ENCODE results near the gene ABCB6.

Gene ABCB6

DNA sequence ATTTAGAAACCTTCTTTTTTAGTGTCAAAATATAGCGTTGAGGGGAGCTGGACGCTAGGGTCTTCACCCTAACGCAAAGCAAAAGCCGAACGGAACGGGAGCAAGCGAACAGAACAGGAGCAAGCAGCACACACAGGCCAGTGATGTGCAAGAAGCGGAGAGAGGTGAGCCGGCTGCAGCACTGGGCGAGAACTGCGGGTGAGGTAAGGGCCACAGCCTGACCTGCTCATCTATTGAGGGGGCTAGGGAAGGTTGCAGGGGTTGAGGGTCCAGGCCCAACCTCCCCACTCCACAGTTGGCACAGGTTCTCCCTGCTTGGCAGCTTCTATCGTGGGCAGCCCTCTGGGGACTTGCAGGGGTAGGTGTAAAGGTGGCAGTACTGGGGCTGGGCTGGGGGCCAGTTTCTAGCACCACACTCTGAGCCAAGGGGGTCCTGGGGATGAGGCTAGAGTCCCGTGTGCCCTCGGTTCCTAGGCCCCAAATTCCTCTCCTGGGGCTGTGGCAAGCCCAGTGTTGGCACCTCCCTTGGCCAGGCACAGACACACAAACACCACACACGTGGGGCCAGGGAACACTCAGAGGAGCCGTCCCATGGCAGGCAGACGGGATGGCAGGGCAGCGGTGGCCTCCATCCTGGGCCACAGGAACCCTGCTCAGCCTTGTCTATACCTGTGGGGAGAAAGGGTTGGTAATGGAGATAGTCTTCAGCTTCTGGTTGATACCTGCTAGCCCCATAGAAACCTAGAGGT lies 1.2 kb upstream of the ABCB6 start:
- H3K4me3 ChIP-seq (ENCODE audit: low read depth, low read length) = no peak overlapping the region
- H3K9me3 ChIP-seq (ENCODE audit: control insufficient read depth, insufficient read depth, low read depth, low read length) = no peaks in the 10 kb centered on the region
- ChIA-PET POLR2A (interaction anchor here (1.2 to 6.2 kb wide), 5 partner anchors 7 to 59 kb away, joined by 3 to 42 read pairs (median 6); partner anchors contain the start of genes ANKZF1, ATG9A, DNAJB2 and ZFAND2B), CTCF (interaction anchor here (0.6 to 2.6 kb wide), 3 partner anchors 14 to 75 kb away, joined by 3 to 9 read pairs (median 5); no protein-coding TSS in a partner anchor)
- H3K27ac ChIP-seq (ENCODE audit: extremely low read depth, low read depth, low read length) = no peak overlapping the region
- TF ChIP-seq ZNF211 (tag by site-specific recombination; IDR thresholded peaks at IDR 0.05; ENCODE audit: low read depth) = no peak
- no peak for TF ChIP-seq ZNF624 (tag by site-specific recombination; IDR thresholded peaks at IDR 0.05)
- TF ChIP-seq ZNF529 (tag by site-specific recombination; IDR thresholded peaks at IDR 0.05; ENCODE audit: insufficient replicate concordance) = no peak
- TF ChIP-seq ZNF76 (tag by site-specific recombination; IDR thresholded peaks at IDR 0.05; ENCODE audit: borderline replicate concordance, low read depth) = no peak
- TF ChIP-seq SCRT1 (tag by site-specific recombination; IDR thresholded peaks at IDR 0.05; ENCODE audit: borderline replicate concordance) = no peak
- no peaks in the 10 kb centered on the region for H3K4me1 ChIP-seq (ENCODE audit: control insufficient read depth, insufficient read depth, low read length)
- H3K36me3 ChIP-seq (ENCODE audit: control insufficient read depth in 2 of 2, insufficient read depth in 1 of 2, low read length in 2 of 2) = peaks cover 3 to 76% of the 10 kb centered on the region in 2 experiments

DNA sequence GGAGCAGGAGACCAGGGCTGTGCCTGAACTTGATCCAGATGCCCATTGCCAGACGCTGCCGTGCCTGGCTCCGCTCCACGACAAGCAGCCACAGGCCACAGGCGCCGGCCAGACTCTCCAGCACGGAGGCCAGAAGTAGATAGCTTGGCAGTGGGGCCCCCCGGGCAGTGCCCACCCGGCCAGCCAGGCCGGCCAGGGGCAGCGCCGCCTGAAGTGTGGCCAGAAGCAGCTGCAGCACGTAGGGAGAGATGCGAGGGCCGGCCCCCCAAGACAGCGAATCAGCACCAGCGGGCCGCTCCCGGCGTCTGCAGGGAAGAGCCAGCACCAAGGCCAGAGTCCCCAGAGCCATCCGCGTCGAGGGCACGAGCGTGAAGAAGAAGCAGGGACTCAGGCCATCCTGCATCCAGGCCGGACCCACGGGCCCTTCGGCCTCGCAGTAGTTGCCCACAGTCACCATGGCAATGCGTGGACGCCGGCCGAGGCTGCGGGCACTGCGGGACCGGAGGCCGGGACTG lies 484 bp downstream of the ABCB6 start:
- ChIA-PET POLR2A (interaction anchor here (0.6 to 6.2 kb wide), 10 partner anchors 9 to 61 kb away, joined by 3 to 42 read pairs (median 6); partner anchors contain the start of genes ANKZF1, ATG9A, CNPPD1 and DNAJB2), CTCF (interaction anchor here (0.5 to 2.6 kb wide), 6 partner anchors 42 to 507 kb away, joined by 3 to 9 read pairs (median 4); partner anchors contain the start of gene TTLL4)
- H3K4me3 ChIP-seq (ENCODE audit: low read depth, low read length) = peak overlapping the region; percentile 27
- H3K9me3 ChIP-seq (ENCODE audit: control insufficient read depth, insufficient read depth, low read depth, low read length) = no peaks in the 10 kb centered on the region
- H3K4me1 ChIP-seq (ENCODE audit: control insufficient read depth, insufficient read depth, low read length) = no peaks in the 10 kb centered on the region
- H3K27ac ChIP-seq (ENCODE audit: extremely low read depth, low read depth, low read length) = peak overlapping the region; percentile 80
- H3K36me3 ChIP-seq (ENCODE audit: control insufficient read depth in 2 of 2, insufficient read depth in 1 of 2, low read length in 2 of 2) = peaks cover 3 to 76% of the 10 kb centered on the region in 2 experiments; a peak in 2 of 3 replicates
- no peak for TF ChIP-seq KLF9 (tag by site-specific recombination; IDR thresholded peaks at IDR 0.05; ENCODE audit: low read depth)
- no peak for TF ChIP-seq ZNF571 (tag by site-specific recombination; IDR thresholded peaks at IDR 0.05)
- TF ChIP-seq ZNF660 (tag by site-specific recombination; IDR thresholded peaks at IDR 0.05) = no peak
- no peak for TF ChIP-seq ZNF776 (tag by site-specific recombination; IDR thresholded peaks at IDR 0.05; ENCODE audit: borderline replicate concordance)
- no peak for TF ChIP-seq ZNF610 (tag by site-specific recombination; IDR thresholded peaks at IDR 0.05; ENCODE audit: borderline replicate concordance)
- TF ChIP-seq ZNF394 (tag by site-specific recombination; IDR thresholded peaks at IDR 0.05; ENCODE audit: borderline replicate concordance) = no peak
- no peak for TF ChIP-seq ZNF514 (tag by site-specific recombination; IDR thresholded peaks at IDR 0.05)
- no peak for TF ChIP-seq ZSCAN30 (tag by site-specific recombination; IDR thresholded peaks at IDR 0.05)
- TF ChIP-seq ZBTB48 (tag by site-specific recombination; IDR thresholded peaks at IDR 0.05) = 0 out of 2 replicates have a peak, but pooled peaks have one; percentile 68
- TF ChIP-seq ZNF292 (tag by site-specific recombination; IDR thresholded peaks at IDR 0.05; ENCODE audit: borderline replicate concordance, low read depth) = no peak
- no peak for TF ChIP-seq ZNF521 (tag by site-specific recombination; IDR thresholded peaks at IDR 0.05)
- no peak for TF ChIP-seq KLF7 (tag by site-specific recombination; IDR thresholded peaks at IDR 0.05; ENCODE audit: borderline replicate concordance)
- no peak for TF ChIP-seq ZNF311 (tag by site-specific recombination; IDR thresholded peaks at IDR 0.05; ENCODE audit: borderline replicate concordance)
- TF ChIP-seq, protein P1, sequence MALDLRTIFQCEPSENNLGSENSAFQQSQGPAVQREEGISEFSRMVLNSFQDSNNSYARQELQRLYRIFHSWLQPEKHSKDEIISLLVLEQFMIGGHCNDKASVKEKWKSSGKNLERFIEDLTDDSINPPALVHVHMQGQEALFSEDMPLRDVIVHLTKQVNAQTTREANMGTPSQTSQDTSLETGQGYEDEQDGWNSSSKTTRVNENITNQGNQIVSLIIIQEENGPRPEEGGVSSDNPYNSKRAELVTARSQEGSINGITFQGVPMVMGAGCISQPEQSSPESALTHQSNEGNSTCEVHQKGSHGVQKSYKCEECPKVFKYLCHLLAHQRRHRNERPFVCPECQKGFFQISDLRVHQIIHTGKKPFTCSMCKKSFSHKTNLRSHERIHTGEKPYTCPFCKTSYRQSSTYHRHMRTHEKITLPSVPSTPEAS (tag by site-specific recombination; IDR thresholded peaks at IDR 0.05) = no peak
- no peak for TF ChIP-seq ZNF530 (tag by site-specific recombination; IDR thresholded peaks at IDR 0.05; ENCODE audit: low read depth)
- TF ChIP-seq GLIS2 (tag by site-specific recombination; IDR thresholded peaks at IDR 0.05) = peak; percentile 37; the same call in 1 of the 2 replicates
- no peak for TF ChIP-seq ZNF423 (tag by site-specific recombination; IDR thresholded peaks at IDR 0.05)
- TF ChIP-seq ZNF830 (tag by site-specific recombination; IDR thresholded peaks at IDR 0.05; ENCODE audit: low read depth) = no peak
- no peak for TF ChIP-seq ZFHX2 (tag by site-specific recombination; conservative IDR thresholded peaks at IDR 0.05)
- no peak for TF ChIP-seq ZNF549 (tag by site-specific recombination; IDR thresholded peaks at IDR 0.05)
- no peak for TF ChIP-seq ZNF707 (tag by site-specific recombination; IDR thresholded peaks at IDR 0.05)
- no peak for TF ChIP-seq RBAK (tag by site-specific recombination; IDR thresholded peaks at IDR 0.05)
- no peak for TF ChIP-seq ZNF175 (tag by site-specific recombination; IDR thresholded peaks at IDR 0.05)
- TF ChIP-seq ZNF19 (tag by site-specific recombination; IDR thresholded peaks at IDR 0.05; ENCODE audit: low read depth) = no peak
- TF ChIP-seq GLIS1 (tag by site-specific recombination; IDR thresholded peaks at IDR 0.05) = peak; percentile 43
- TF ChIP-seq, protein P2, sequence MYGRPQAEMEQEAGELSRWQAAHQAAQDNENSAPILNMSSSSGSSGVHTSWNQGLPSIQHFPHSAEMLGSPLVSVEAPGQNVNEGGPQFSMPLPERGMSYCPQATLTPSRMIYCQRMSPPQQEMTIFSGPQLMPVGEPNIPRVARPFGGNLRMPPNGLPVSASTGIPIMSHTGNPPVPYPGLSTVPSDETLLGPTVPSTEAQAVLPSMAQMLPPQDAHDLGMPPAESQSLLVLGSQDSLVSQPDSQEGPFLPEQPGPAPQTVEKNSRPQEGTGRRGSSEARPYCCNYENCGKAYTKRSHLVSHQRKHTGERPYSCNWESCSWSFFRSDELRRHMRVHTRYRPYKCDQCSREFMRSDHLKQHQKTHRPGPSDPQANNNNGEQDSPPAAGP (tag by site-specific recombination; IDR thresholded peaks at IDR 0.05) = no peak
- TF ChIP-seq MEIS1 (CRISPR knock-in tag; IDR thresholded peaks at IDR 0.05; ENCODE audit: borderline replicate concordance) = no peak
- TF ChIP-seq SP7 (tag by site-specific recombination; IDR thresholded peaks at IDR 0.05) = no peak
- no peak for TF ChIP-seq ZNF132 (tag by site-specific recombination; IDR thresholded peaks at IDR 0.05; ENCODE audit: borderline replicate concordance)
